Measurements from ENCODE around the gene CPLANE1.
"Not testable (repeated sequence)": the region's sequence is repeated elsewhere in the genome, so short reads cannot be mapped to it uniquely, and the experiment has no call there.

The CPLANE1 gene

GRCh38 chr5:37248970-37249814, at the start of gene CPLANE1:
TSS of gene CPLANE1 (minus strand) at chr5:37249376. CDS start at chr5:37247698, 1,678 bp downstream.
- no peak for DNase-seq (ENCODE audit: low spot score)

- not testable (repeated sequence) for DNase-seq (ENCODE audit: low spot score)
Measured at GRCh38 chr5:37296313-37296712, 47.1 kb upstream of the CPLANE1 start.

DNA sequence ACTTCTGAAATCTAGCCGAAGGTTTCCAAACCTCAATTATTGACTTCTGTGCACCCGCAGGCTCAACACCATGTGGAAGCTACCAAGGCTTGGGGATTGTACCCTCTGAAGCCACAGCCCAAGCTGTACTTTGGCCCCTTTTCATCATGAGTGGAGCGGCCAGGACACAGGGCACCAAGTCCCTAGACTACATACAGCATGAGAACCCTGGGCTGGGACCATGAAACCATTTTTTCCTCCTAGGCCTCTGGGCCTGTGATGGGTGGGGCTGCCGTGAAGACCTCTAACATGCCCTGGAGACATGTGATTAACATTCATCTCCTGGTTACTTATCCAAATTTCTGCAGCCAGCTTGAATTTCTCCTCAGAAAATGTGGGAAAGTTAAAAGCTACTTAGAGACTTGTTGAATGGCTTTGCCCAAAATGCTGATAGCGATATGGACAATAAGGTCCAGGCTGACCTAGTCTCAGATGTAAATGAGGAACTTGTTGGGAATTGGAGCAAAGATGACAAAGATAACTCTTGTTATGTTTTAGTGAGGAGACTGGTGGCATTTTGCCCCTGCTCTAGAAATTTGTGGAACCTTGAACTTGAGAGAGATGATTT, 34.1 kb upstream of the CPLANE1 start:
- no peak for DNase-seq (ENCODE audit: low spot score)

- no peak for DNase-seq (ENCODE audit: low spot score)
Measured at GRCh38 chr5:37275511-37275910, 26.3 kb upstream of the CPLANE1 start.

- DNase-seq (ENCODE audit: low spot score) = no peak
Measured at GRCh38 chr5:37272511-37272910, 23.3 kb upstream of the CPLANE1 start.

DNA sequence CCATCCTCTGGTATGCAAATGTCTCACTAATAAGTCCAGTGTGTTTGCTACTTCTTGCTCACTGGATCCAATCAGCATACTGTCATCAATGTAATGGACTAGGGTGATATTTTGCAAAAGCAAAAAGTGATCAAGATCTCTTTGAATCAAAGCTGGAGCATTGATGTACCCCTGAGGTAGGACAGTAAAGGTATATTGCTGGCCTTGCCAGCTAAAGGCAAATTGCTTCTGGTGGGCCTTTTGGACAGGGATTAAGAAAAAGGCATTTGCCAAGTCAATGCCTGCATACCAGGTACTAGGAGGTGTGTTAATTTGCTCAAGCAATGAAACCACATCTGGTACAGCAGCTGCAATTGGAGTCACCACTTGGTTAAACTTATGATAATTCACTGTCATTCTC, 18.9 kb upstream of the CPLANE1 start:
- not testable (repeated sequence) for DNase-seq (ENCODE audit: low spot score)

- no peak for DNase-seq (ENCODE audit: low spot score)
Measured at GRCh38 chr5:37255774-37256358, 6.7 kb upstream of the CPLANE1 start.

DNA sequence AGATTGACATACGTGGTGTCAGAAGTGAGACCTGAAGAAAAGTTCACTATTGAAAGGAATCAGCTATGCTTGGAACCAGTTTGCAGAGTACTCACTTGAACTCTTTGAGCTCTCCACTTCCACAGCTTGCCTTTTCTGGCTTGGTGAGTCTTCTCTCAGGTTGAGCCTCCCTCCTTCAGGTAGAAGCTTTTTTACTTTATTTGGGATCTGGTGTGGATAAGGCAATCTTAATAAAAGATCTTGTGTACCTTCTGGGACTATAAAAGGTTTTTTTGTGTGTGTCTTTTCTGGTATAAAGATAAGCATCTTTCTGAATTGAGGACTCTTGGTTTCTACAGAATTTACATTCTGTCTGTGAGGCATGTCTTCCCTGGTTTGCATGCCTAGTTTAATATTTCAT, 5.4 kb upstream of the CPLANE1 start:
- no peak for DNase-seq (ENCODE audit: low spot score)

GRCh38 chr5:37251665-37252064, 2.5 kb upstream of the CPLANE1 start:
- DNase-seq (ENCODE audit: low spot score) = no peak

GRCh38 chr5:37249815-37250164, 614 bp upstream of the CPLANE1 start:
- no peak for DNase-seq (ENCODE audit: low spot score)

DNA sequence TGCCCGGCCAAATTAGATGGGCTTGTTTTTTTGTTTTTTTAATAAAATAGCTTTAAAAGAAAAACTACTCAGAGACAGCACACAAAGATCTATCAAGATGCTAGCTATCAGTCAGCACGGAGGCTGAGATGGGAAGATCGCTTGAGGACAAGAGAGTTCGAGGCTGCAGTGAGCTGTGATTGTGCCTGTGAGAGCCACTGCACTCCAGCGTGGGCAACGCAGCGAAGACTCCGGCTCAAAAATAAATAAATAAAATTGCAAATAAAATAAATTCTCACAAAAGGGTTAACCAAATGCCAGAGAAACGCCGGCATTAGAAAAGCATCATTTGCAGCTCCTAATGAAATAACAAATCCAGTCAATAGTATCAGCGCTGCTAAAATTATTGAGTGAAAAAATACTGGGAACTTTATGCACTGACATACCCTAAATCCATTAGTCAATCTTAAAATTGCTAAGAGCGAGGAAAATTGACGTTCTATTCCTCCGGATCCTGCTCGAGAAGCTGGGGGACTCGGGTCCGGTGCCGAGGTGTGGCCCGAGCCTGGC, 681 bp downstream of the CPLANE1 start:
- DNase-seq (ENCODE audit: low spot score) = no peak

DNA sequence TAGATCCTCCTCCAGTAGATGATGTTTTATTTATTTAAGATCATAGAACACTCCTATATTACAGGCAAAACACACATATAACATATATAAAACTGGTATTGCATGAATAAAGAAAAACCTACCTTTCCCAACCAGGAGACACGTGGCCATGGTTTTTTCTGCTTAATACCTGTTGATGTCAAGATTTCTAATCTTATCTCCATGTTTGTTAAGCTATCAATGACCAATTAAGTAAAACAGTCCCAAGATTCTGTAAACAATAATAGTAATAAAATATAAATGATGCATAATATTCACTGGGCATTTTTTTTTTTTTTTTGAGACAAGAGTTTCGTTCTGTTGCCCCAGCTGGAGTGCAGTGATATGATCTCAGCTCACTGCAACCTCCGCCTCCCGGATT, 1.7 kb downstream of the CPLANE1 start:
- DNase-seq (ENCODE audit: low spot score) = no peak

GRCh38 chr5:37247036-37247435, 2.1 kb downstream of the CPLANE1 start:
- DNase-seq (ENCODE audit: low spot score) = no peak

DNA sequence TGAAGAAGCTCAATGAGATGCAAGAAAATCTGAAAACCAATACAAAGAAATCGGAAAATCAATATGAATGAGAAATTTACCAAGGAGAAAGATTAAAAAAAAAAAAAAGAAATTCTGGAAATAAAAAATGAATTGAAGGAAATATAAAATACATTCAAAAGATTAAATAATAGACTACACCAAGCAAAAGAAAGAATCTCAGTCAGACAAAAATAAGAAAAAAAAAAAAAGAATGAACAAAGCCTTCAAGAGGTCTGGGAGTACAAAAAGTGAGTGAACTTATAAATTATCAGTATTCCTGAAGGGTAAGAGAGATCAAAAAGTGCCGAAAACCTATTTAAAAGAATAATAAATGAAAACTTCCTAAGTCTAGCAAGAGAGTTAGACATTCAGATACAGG, 14.9 kb downstream of the CPLANE1 start:
- DNase-seq (ENCODE audit: low spot score) = no peak

- no peak for DNase-seq (ENCODE audit: low spot score)
Measured at GRCh38 chr5:37226377-37226776, 22.8 kb downstream of the CPLANE1 start.

- no peak for DNase-seq (ENCODE audit: low spot score)
Measured at GRCh38 chr5:37222181-37222580, 27.0 kb downstream of the CPLANE1 start.

DNA sequence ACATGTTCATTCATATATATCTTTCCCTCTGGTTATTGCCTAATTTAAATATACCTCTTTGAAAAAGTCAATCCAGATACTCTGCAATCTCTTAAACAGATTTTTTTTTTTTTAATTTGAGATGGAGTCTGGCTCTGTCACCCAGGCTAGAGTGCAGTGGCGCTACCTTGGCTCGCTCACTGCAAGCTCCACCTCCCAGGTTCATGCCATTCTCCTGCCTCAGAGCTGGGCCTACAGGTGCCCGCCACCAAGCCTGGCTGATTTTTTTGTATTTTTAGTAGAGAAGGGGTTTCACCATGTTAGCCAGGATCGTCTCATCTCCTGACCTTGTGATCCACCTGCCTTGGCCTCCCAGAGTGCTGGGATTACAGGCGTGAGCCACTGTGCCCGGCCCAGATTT, 28.8 kb downstream of the CPLANE1 start:
- not testable (repeated sequence) for DNase-seq (ENCODE audit: low spot score)

DNA sequence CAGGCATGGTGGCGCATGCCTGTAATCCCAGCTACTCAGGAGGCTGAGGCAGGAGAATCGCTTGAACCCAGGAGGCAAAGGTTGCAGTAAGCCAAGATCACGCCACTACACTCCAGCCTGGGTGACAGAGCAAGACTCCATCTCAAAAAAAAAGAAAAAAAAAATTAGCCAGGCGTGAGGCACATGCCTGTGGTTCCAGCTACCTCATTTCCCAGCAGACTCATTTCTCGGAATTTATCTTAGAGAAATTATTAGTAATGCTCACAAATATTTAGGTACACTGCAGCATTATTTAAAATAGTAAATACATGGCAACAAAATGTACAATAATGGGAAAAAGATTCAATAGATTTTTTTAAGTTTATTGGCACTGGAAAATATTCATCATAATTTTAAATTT, 29.8 kb downstream of the CPLANE1 start:
- not testable (repeated sequence) for DNase-seq (ENCODE audit: low spot score)

GRCh38 chr5:37217976-37218375, 31.2 kb downstream of the CPLANE1 start:
- DNase-seq (ENCODE audit: low spot score) = no peak

DNA sequence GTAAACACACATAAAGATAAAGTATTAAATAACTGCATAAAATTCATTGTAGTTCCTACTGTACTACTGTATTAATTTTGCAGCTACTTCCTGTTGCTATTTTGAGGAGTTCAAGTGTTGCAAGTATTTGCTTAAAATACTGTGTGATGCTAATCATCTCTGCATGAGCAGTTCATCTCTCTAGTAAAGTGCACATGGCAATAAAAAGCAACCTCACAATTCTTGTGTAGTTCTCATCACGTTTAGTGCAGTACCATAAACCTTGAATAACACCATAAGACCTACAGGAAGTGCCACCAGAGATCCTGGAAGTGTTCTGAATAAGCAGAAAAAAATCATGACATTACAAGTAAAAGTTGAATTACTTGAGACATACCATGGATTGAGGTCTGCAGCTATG, 34.6 kb downstream of the CPLANE1 start:
- no peak for DNase-seq (ENCODE audit: low spot score)

DNA sequence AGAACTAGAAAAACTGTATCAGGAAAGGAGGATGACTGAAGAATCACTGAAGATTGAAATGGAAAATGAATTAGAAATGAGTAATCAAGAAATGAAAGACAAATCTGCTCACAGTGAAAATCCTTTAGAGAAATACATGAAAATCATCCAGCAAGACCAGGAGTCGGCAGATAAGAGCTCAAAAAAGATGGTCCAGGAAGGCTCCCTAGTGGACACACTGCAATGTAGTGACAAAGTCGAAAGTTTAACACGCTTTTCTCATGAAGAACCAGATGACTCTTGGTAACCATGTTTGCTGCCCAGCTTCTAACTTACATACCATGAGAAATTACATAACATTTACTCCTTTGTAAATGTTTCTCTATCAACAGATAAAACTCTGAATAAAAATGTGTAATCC, 37.1 kb downstream of the CPLANE1 start:
- no peak for DNase-seq (ENCODE audit: low spot score)

DNA sequence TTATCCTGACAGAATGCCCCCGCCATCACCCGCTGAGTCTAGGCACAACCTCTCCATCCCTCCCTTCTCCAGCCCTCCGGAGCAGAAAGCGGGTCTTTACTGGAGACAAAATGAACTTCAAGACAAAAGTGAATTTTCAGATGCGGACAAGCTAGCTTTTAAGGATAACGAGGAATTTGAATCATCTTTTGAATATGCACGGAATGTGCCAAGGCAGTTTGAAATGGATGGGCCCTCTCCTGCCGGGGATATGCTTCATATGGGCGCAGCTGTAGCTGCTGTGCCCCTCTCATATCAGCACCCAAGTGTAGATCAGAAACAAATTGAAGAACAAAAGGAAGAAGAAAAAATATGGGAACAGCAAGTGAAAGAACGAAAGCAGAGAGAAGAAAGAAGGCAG, 37.5 kb downstream of the CPLANE1 start:
- DNase-seq (ENCODE audit: low spot score) = no peak

All from hematopoietic multipotent progenitor cell treated with erythropoietin and hydrocortisone succinate and interleukin-3 and kit ligand, for 17 days (in vitro differentiated cells).